ENCODE data around the gene TK2. TPM values are rescaled to one million over a fixed set of nuclear protein-coding genes. Genes with fewer than 3 reads are reported as not detected.

The TK2 gene
- total RNA-seq, 1 experiment from 2014 or later: 5.0 TPM

- no peaks in the 10 kb centered on the region for H3K4me1 Mint-ChIP-seq
- peaks cover 4% of the 10 kb centered on the region for H3K36me3 Mint-ChIP-seq
- no peak within 1 kb of the TSS for H3K4me3 Mint-ChIP-seq
- DNase-seq (ENCODE audit: low spot score): no peak
- TF ChIP-seq ZNF263 (CRISPR knock-in tag; IDR thresholded peaks at IDR 0.05; ENCODE audit: low read depth) (no peak), HMGA2 (CRISPR knock-in tag; IDR thresholded peaks at IDR 0.05) (no peak), GTF2I (CRISPR knock-in tag; conservative IDR thresholded peaks at IDR 0.05) (no peak), FOXP4 (CRISPR knock-in tag; IDR thresholded peaks at IDR 0.05) (no peak), NR3C1 (CRISPR knock-in tag; conservative IDR thresholded peaks at IDR 0.05; ENCODE audit: low read depth) (no peak)
- no peaks in the 10 kb centered on the region for H3K27me3 Mint-ChIP-seq (ENCODE audit: low read depth)
- H3K27ac Mint-ChIP-seq: no peak within 1 kb of the TSS
- peaks cover 3% of the 10 kb centered on the region for H3K9me3 Mint-ChIP-seq
- ChIA-PET POLR2A (interaction anchor here (0.6 kb wide), 1 partner anchor 33 kb away, joined by 3 read pairs; no protein-coding TSS in a partner anchor), CTCF (no interaction called here)
- peak; percentile 52 for ATAC-seq
Measured at GRCh38 chr16:66566051-66566901, 16.4 kb upstream of the TK2 start, which contains the start of gene CMTM1. Gene CMTM1 (plus strand): TSS chr16:66566439. CDS start chr16:66566514, 75 bp downstream.

GRCh38 chr16:66563574-66564334 is 13.8 kb upstream of the TK2 start:
- H3K9me3 Mint-ChIP-seq: peaks cover 3% of the 10 kb centered on the region
- no peaks in the 10 kb centered on the region for H3K4me1 Mint-ChIP-seq
- ATAC-seq (no peak), DNase-seq (ENCODE audit: low spot score) (no peak)
- no peak overlapping the region for H3K4me3 Mint-ChIP-seq
- no peaks in the 10 kb centered on the region for H3K27me3 Mint-ChIP-seq (ENCODE audit: low read depth)
- CTCF ChIA-PET: interaction anchor here (0.6 to 2.2 kb wide), 6 partner anchors 12 to 157 kb away, joined by 3 to 11 read pairs (median 4); partner anchors contain the start of gene CKLF
- POLR2A ChIA-PET: no interaction called here
- peaks cover 4% of the 10 kb centered on the region for H3K36me3 Mint-ChIP-seq
- H3K27ac Mint-ChIP-seq: no peak overlapping the region
- TF ChIP-seq ZSCAN18 (CRISPR knock-in tag; IDR thresholded peaks at IDR 0.05) (no peak), ZNF532 (CRISPR knock-in tag; IDR thresholded peaks at IDR 0.05; ENCODE audit: borderline replicate concordance) (no peak), ZNF317 (CRISPR knock-in tag; IDR thresholded peaks at IDR 0.05; ENCODE audit: borderline replicate concordance, low read depth) (no peak), RORB (CRISPR knock-in tag; IDR thresholded peaks at IDR 0.05) (no peak), ZNF121 (CRISPR knock-in tag; IDR thresholded peaks at IDR 0.05) (no peak), GRHL2 (CRISPR knock-in tag; IDR thresholded peaks at IDR 0.05; ENCODE audit: insufficient replicate concordance, severe bottlenecking) (no peak), ETV6 (CRISPR knock-in tag; IDR thresholded peaks at IDR 0.05) (no peak), MYBL2 (CRISPR knock-in tag; IDR thresholded peaks at IDR 0.05) (no peak), ZNF512 (CRISPR knock-in tag; IDR thresholded peaks at IDR 0.05; ENCODE audit: borderline replicate concordance) (no peak), ARID4B (CRISPR knock-in tag; IDR thresholded peaks at IDR 0.05; ENCODE audit: borderline replicate concordance) (no peak)
